Ascending aorta (tissue), 2 donors: ENCODE measurements around the gene DVL1. TPM values are rescaled to one million over a fixed set of nuclear protein-coding genes. Genes with fewer than 3 reads are reported as not detected.

Experiments used
- DNase-seq, 2 donors: peaks; one replicate each; pipeline ENCODE4 v3.0.0-alpha.2; 2019; ENCODE audit warnings: low spot score in 2 of 2
- H3K27ac ChIP-seq, 2 donors: fragments of 200-600 bp; sonication (generic); one replicate each; pipeline ENCODE4 v1.5.1; 2016 to 2017; ENCODE audit warnings: mild to moderate bottlenecking in 1 of 2
- H3K27me3 ChIP-seq: fragments of 200-600 bp; sonication (generic); one replicate; pipeline ENCODE4 v1.5.1; 2017
- H3K36me3 ChIP-seq, 2 donors: fragments of 200-600 bp; sonication (generic); one replicate each; pipeline ENCODE4 v1.5.1; 2016
- H3K4me1 ChIP-seq, 2 donors: fragments of 200-600 bp; sonication (generic); one replicate each; pipeline ENCODE4 v1.5.1; 2016 to 2017; ENCODE audit warnings: mild to moderate bottlenecking in 1 of 2
- H3K4me3 ChIP-seq, 2 donors: fragments of 200-600 bp; sonication (generic); one replicate each; pipeline ENCODE4 v1.5.1; 2016 to 2017; ENCODE audit warnings: mild to moderate bottlenecking in 1 of 2
- H3K9me3 ChIP-seq, 2 donors: fragments of 200-600 bp; sonication (generic); one replicate each; pipeline ENCODE4 v1.5.1; 2016
- CTCF ChIP-seq, 3 experiments: fragments of 200-600 bp in 2 of 3; fragments of 450-650 bp in 1 of 3; sonication (generic) in 2 of 3; IDR thresholded peaks; one replicate each; pipeline ENCODE4 v1.5.1; 2016 to 2019; ENCODE audit warnings: antibody characterized with exemption in 3 of 3, mild to moderate bottlenecking in 1 of 3, moderate library complexity in 1 of 3
- intact Hi-C: fragments of 100-400 bp; cut with DNase I; formaldehyde crosslinking; loops from one replicate; pipeline ENCODE4 v1.15.1; 2023
- total RNA-seq: library from RNA; depleted of rRNA; stranded (reverse); fragments of >200 nt; gene quantifications from one replicate; pipeline ENCODE4 v1.1.0, GENCODE V29; 2016

Gene DVL1
- total RNA-seq, 1 donor from 2014 or later: 66.7 TPM

GRCh38 chr1:1330366-1331067 lies 18.7 kb downstream of the DVL1 start:
- Histone ChIP-seq H3K27ac (no peak overlapping the region), H3K4me1 (peaks cover 3 to 5% of the 10 kb centered on the region in 2 donors), H3K4me3 (no peak overlapping the region), H3K27me3 (no peaks in the 10 kb centered on the region), H3K9me3 (no peaks in the 10 kb centered on the region), H3K36me3 (peaks cover 13 to 22% of the 10 kb centered on the region in 2 donors)
- DNase-seq: no peak
- intact Hi-C loops: no loop called here
- no peak for TF ChIP-seq CTCF (IDR thresholded peaks at IDR 0.05)

- no peak overlapping the region for H3K4me3 ChIP-seq
- H3K27me3 ChIP-seq: no peaks in the 10 kb centered on the region
- H3K4me1 ChIP-seq: peaks cover 8 to 11% of the 10 kb centered on the region in 2 donors
- no peaks in the 10 kb centered on the region for H3K9me3 ChIP-seq
- H3K36me3 ChIP-seq: peaks cover 13 to 21% of the 10 kb centered on the region in 2 donors
- DNase-seq: no peak
- no peak for TF ChIP-seq CTCF (IDR thresholded peaks at IDR 0.05)
- intact Hi-C loops: no loop called here
- no peak overlapping the region for H3K27ac ChIP-seq
Measured at GRCh38 chr1:1329304-1330210, 19.7 kb downstream of the DVL1 start.

GRCh38 chr1:1328254-1328653 lies 21.0 kb downstream of the DVL1 start:
- Histone ChIP-seq H3K4me3 (no peak overlapping the region), H3K36me3 (peaks cover 13 to 21% of the 10 kb centered on the region in 2 donors), H3K9me3 (no peaks in the 10 kb centered on the region), H3K27me3 (no peaks in the 10 kb centered on the region), H3K27ac (no peak overlapping the region), H3K4me1 (peaks cover 8 to 16% of the 10 kb centered on the region in 2 donors)
- no peak for TF ChIP-seq CTCF (IDR thresholded peaks at IDR 0.05)
- DNase-seq: no peak
- intact Hi-C loops: no loop called here

- H3K9me3 ChIP-seq: no peaks in the 10 kb centered on the region
- H3K27ac ChIP-seq: no peak overlapping the region
- intact Hi-C loops: no loop called here
- TF ChIP-seq CTCF (IDR thresholded peaks at IDR 0.05): no peak
- DNase-seq: no peak
- no peaks in the 10 kb centered on the region for H3K27me3 ChIP-seq
- peaks cover 8 to 22% of the 10 kb centered on the region in 2 donors for H3K4me1 ChIP-seq
- peaks cover 13 to 21% of the 10 kb centered on the region in 2 donors for H3K36me3 ChIP-seq
- H3K4me3 ChIP-seq: no peak overlapping the region
Measured at GRCh38 chr1:1327291-1327690, 21.9 kb downstream of the DVL1 start.

- TF ChIP-seq CTCF (IDR thresholded peaks at IDR 0.05): no peak
- peak overlapping the region; percentile 70 to 89 for H3K4me3 ChIP-seq
- H3K4me1 ChIP-seq: peaks cover 8 to 30% of the 10 kb centered on the region in 2 donors
- intact Hi-C loops: no loop called here
- H3K36me3 ChIP-seq: peaks cover 13 to 27% of the 10 kb centered on the region in 2 donors
- no peak overlapping the region for H3K27ac ChIP-seq
- no peaks in the 10 kb centered on the region for H3K27me3 ChIP-seq
- H3K9me3 ChIP-seq: no peaks in the 10 kb centered on the region
- no peak for DNase-seq
Measured at GRCh38 chr1:1326075-1326605, 23.1 kb downstream of the DVL1 start.
